Measurements from ENCODE around the gene TSGA10IP.
A peak's percentile ranks its signal among the peaks of the same experiment; 100 is the strongest.

TSGA10IP gene

GRCh38 chr11:65958774-65959420 lies 13.6 kb downstream of the TSGA10IP start:
- no peak overlapping the region for H3K4me2 ChIP-seq (ENCODE audit: insufficient read depth, low read length)
- no peaks in the 10 kb centered on the region for H3K9me3 ChIP-seq (ENCODE audit: insufficient read depth, low read length, severe bottlenecking)
- H3K27ac ChIP-seq (ENCODE audit: low read length): no peak overlapping the region
- H3K27me3 ChIP-seq (ENCODE audit: insufficient read depth, low read length, poor library complexity): no peaks in the 10 kb centered on the region
- DNase-seq (no peak), ATAC-seq (ENCODE audit: insufficient read depth, low read depth) (no peak)
- peaks cover 32% of the 10 kb centered on the region for H3K79me2 ChIP-seq (ENCODE audit: insufficient read depth, low read length)
- H3K36me3 ChIP-seq (ENCODE audit: insufficient read depth, low read length): peaks cover 8% of the 10 kb centered on the region
- peaks cover 17% of the 10 kb centered on the region for H4K20me1 ChIP-seq (ENCODE audit: insufficient read depth, low read length)
- no peak for TF ChIP-seq CTCF (IDR thresholded peaks at IDR 0.05; ENCODE audit: borderline replicate concordance, extremely low read depth, low read length, poor library complexity, severe bottlenecking)
- TF ChIP-seq EZH2 (IDR thresholded peaks at IDR 0.05; ENCODE audit: borderline replicate concordance, low read depth, low read length, severe bottlenecking): no peak
- no peak overlapping the region for H3K9ac ChIP-seq (ENCODE audit: low read depth, low read length)
- H2AFZ ChIP-seq (ENCODE audit: low read depth, low read length): no peak overlapping the region
- no peak overlapping the region for H3K4me3 ChIP-seq (ENCODE audit: low read depth in 1 of 2, low read length in 2 of 2)
- peaks cover 31% of the 10 kb centered on the region for H3K4me1 ChIP-seq (ENCODE audit: insufficient read depth, low read length)

- Histone ChIP-seq H3K9ac (ENCODE audit: low read depth, low read length) (peak overlapping the region; percentile 100), H3K4me3 (ENCODE audit: low read depth in 1 of 2, low read length in 2 of 2) (peak overlapping the region; percentile 79 to 100), H3K27ac (ENCODE audit: low read length) (peak overlapping the region; percentile 100), H4K20me1 (ENCODE audit: insufficient read depth, low read length) (peaks cover 34% of the 10 kb centered on the region), H3K9me3 (ENCODE audit: insufficient read depth, low read length, severe bottlenecking) (no peaks in the 10 kb centered on the region), H3K4me1 (ENCODE audit: insufficient read depth, low read length) (peaks cover 36% of the 10 kb centered on the region), H2AFZ (ENCODE audit: low read depth, low read length) (peak overlapping the region; percentile 100), H3K36me3 (ENCODE audit: insufficient read depth, low read length) (peaks cover 28% of the 10 kb centered on the region), H3K4me2 (ENCODE audit: insufficient read depth, low read length) (peak overlapping the region; percentile 84), H3K27me3 (ENCODE audit: insufficient read depth, low read length, poor library complexity) (no peaks in the 10 kb centered on the region), H3K79me2 (ENCODE audit: insufficient read depth, low read length) (peaks cover 51% of the 10 kb centered on the region)
- ATAC-seq (ENCODE audit: insufficient read depth, low read depth) (peak; percentile 23), DNase-seq (no peak)
- no peak for TF ChIP-seq CTCF (IDR thresholded peaks at IDR 0.05; ENCODE audit: borderline replicate concordance, extremely low read depth, low read length, poor library complexity, severe bottlenecking)
- no peak for TF ChIP-seq EZH2 (IDR thresholded peaks at IDR 0.05; ENCODE audit: borderline replicate concordance, low read depth, low read length, severe bottlenecking)
Measured at GRCh38 chr11:65960824-65961266, 15.6 kb downstream of the TSGA10IP start.

- peak within 1 kb of the TSS; percentile 84 for H3K4me2 ChIP-seq (ENCODE audit: insufficient read depth, low read length)
- no peaks in the 10 kb centered on the region for H3K9me3 ChIP-seq (ENCODE audit: insufficient read depth, low read length, severe bottlenecking)
- peak within 1 kb of the TSS; percentile 100 for H3K9ac ChIP-seq (ENCODE audit: low read depth, low read length)
- ATAC-seq (ENCODE audit: insufficient read depth, low read depth) (peak; percentile 93), DNase-seq (peak; percentile 99)
- H3K79me2 ChIP-seq (ENCODE audit: insufficient read depth, low read length): peaks cover 54% of the 10 kb centered on the region
- peaks cover 40% of the 10 kb centered on the region for H4K20me1 ChIP-seq (ENCODE audit: insufficient read depth, low read length)
- peak within 1 kb of the TSS; percentile 100 for H2AFZ ChIP-seq (ENCODE audit: low read depth, low read length)
- TF ChIP-seq CTCF (IDR thresholded peaks at IDR 0.05; ENCODE audit: borderline replicate concordance, extremely low read depth, low read length, poor library complexity, severe bottlenecking) (no peak), EZH2 (IDR thresholded peaks at IDR 0.05; ENCODE audit: borderline replicate concordance, low read depth, low read length, severe bottlenecking) (no peak)
- peak within 1 kb of the TSS; percentile 100 for H3K27ac ChIP-seq (ENCODE audit: low read length)
- H3K27me3 ChIP-seq (ENCODE audit: insufficient read depth, low read length, poor library complexity): no peaks in the 10 kb centered on the region
- H3K4me1 ChIP-seq (ENCODE audit: insufficient read depth, low read length): peaks cover 36% of the 10 kb centered on the region
- H3K36me3 ChIP-seq (ENCODE audit: insufficient read depth, low read length): peaks cover 34% of the 10 kb centered on the region
- peak within 1 kb of the TSS; percentile 79 to 100 for H3K4me3 ChIP-seq (ENCODE audit: low read depth in 1 of 2, low read length in 2 of 2)
Measured at GRCh38 chr11:65961267-65962140, 16.2 kb downstream of the TSGA10IP start, which contains the start of gene SART1. Gene SART1, plus strand, starts transcription at chr11:65961734. Its CDS starts 47 bp downstream, at chr11:65961781.

Data from DND-41 (cell line).